BJ (cell line): Measurements from ENCODE around the gene BEND2. TPM values are rescaled to one million over a fixed set of nuclear protein-coding genes. Genes with fewer than 3 reads are reported as not detected.
"Not testable (repeated sequence)": the region's sequence is repeated elsewhere in the genome, so short reads cannot be mapped to it uniquely, and the experiment has no call there.

Experiments used
- CTCF ChIA-PET: fragments of 350-600 bp; formaldehyde crosslinking; extraction: SDS; loops from one replicate; lab custom pipeline; 2021; ENCODE audit warnings: antibody characterized with exemption, inconsistent platforms; lab: Yijun Ruan, JAX
- POLR2A ChIA-PET: fragments of 300-600 bp; sonication (Branson Sonifier 250); formaldehyde crosslinking; extraction: SDS; loops from one replicate; lab custom pipeline; 2021; ENCODE audit warnings: antibody characterized with exemption; lab: Charles Lee
- DNase-seq: peaks from one replicate; pipeline ENCODE4 v3.0.0-alpha.2; 2011; ENCODE audit warnings: low read depth
- H3K27me3 ChIP-seq: 2 replicates; pipeline ENCODE4 v1.6.0; 2011; ENCODE audit warnings: low read length; ENCODE audit not compliant: control insufficient read depth, insufficient read depth
- H3K36me3 ChIP-seq: 2 replicates; pipeline ENCODE4 v1.5.1; 2011; ENCODE audit warnings: low read length; ENCODE audit not compliant: control insufficient read depth, insufficient read depth
- H3K4me3 ChIP-seq: 2 replicates; pipeline ENCODE4 v1.5.1; 2011; ENCODE audit warnings: low read depth, mild to moderate bottlenecking, control low read depth, low read length
- polyA minus RNA-seq: library from RNA; depleted of rRNA, polyadenylated mRNA; stranded (reverse); fragments of >200 nt; gene quantifications from 2 replicates; pipeline ENCODE4 v1.2.3, GENCODE V29; 2011; rRNA and poly(A)+ RNA removed
- polyA plus RNA-seq: library from polyadenylated mRNA; depleted of rRNA; stranded (reverse); fragments of >200 nt; gene quantifications from 2 replicates; pipeline ENCODE4 v1.2.3, GENCODE V29; 2011; rRNA removed
- TF ChIP-seq, protein P1 (sequence below): IDR thresholded peaks from 2 replicates; pipeline ENCODE4 v1.5.1; 2011; ENCODE audit warnings: low read depth, mild to moderate bottlenecking, control low read depth, inconsistent platforms, low read length, moderate library complexity; ENCODE audit not compliant: insufficient read depth

BEND2 gene
- not detected in 2 replicates for polyA plus RNA-seq
- polyA minus RNA-seq = not detected in 2 replicates

DNA sequence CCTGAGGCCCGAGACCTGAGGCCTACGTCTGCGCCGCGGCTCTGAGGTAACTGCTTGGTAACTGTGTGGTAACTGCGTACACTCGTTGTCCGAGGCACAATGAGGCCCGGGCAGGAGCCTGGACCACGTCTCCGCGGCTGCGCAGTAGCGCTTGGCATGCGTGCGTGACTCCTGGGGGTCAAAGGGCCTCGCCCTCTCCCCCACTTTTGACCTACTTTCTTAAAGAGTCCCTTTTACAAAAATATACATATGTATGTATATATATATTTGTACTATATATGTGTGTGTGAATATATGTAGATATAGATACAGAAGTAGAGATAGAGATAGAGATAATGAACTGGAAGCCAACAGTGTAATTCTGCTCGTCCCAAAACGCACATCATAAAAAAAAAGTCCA, at the start of gene BEND2:
Gene BEND2, minus strand, starts transcription at position 101 of the 400 bp plus-strand sequence. CDS start 136 bp downstream, outside the sequence.
- TF ChIP-seq, protein P1, sequence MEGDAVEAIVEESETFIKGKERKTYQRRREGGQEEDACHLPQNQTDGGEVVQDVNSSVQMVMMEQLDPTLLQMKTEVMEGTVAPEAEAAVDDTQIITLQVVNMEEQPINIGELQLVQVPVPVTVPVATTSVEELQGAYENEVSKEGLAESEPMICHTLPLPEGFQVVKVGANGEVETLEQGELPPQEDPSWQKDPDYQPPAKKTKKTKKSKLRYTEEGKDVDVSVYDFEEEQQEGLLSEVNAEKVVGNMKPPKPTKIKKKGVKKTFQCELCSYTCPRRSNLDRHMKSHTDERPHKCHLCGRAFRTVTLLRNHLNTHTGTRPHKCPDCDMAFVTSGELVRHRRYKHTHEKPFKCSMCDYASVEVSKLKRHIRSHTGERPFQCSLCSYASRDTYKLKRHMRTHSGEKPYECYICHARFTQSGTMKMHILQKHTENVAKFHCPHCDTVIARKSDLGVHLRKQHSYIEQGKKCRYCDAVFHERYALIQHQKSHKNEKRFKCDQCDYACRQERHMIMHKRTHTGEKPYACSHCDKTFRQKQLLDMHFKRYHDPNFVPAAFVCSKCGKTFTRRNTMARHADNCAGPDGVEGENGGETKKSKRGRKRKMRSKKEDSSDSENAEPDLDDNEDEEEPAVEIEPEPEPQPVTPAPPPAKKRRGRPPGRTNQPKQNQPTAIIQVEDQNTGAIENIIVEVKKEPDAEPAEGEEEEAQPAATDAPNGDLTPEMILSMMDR = no peak
- Histone ChIP-seq H3K27me3 (no peaks in the 10 kb centered on the region), H3K4me3 (no peak within 1 kb of the TSS), H3K36me3 (no peaks in the 10 kb centered on the region)
- ChIA-PET CTCF (no interaction called here), POLR2A (no interaction called here)
- no peak for DNase-seq

- TF ChIP-seq, protein P1 = no peak
- no peak for DNase-seq
- Histone ChIP-seq H3K36me3 (no peaks in the 10 kb centered on the region), H3K4me3 (no peak overlapping the region), H3K27me3 (no peaks in the 10 kb centered on the region)
- CTCF ChIA-PET = no interaction called here
- POLR2A ChIA-PET = no interaction called here
Measured at GRCh38 chrX:18255059-18255458, 34.4 kb upstream of the BEND2 start.

DNA sequence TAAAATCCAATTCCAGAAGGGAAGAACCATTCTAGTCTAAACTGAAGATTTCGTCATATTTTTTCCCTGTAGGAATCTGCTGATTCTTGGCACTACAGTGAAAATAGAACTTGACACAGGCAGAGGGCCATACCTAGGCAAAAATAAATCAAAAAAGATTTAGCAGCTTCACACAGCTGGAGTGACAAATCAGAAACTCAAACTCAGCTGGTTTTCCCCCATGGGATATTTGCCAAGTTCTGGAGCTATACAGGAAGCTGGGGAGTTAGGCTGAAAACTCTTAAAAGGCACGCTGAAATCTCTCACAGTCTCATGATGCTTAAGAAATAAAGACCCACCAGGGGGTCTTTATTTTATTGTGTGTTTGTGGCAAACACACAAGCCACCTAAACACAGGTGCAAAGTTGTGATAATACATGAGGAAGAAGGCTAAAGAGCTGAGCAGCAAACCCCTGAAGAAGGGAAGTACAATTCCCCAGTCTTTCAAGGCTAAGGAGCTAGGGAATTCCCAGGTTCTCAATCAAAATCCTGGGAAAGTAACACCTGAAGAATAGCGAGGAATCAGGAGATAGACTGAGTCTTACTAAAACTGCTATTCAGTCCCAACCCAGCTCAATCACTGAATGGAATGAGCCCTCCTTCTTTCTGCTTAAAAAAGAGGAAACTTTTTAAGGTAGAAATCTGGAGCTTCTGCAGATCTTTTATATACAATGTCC, 32.1 kb upstream of the BEND2 start:
- no peak overlapping the region for H3K4me3 ChIP-seq
- no peak for DNase-seq
- no peaks in the 10 kb centered on the region for H3K27me3 ChIP-seq
- H3K36me3 ChIP-seq = no peaks in the 10 kb centered on the region
- ChIA-PET POLR2A (no interaction called here), CTCF (no interaction called here)
- TF ChIP-seq, protein P1 = no peak

- H3K27me3 ChIP-seq, CTCF ChIA-PET, POLR2A ChIA-PET, H3K36me3 ChIP-seq, H3K4me3 ChIP-seq, DNase-seq: not testable (repeated sequence)
Measured at GRCh38 chrX:18229646-18230045, 9.0 kb upstream of the BEND2 start.

DNA sequence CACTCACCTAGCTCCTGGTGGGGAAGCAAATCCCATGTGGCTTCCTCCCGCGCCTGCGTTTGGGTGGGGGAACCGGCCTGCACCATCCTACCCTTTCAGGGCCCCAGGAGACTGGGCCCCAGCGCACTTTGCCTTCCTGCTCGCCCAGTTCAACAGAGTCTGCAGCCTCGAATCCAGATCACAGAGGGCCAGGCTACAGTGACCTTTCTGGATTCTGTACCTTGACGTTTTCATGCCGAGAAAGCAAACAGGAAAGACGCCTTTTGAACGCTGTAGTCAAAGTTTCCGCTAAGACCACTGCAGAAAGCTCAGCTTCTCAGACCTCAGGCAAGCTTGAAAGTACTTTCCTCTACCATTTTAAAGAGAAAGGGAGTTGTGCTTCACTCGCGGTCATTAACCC, 7.4 kb upstream of the BEND2 start:
- CTCF ChIA-PET = no interaction called here
- TF ChIP-seq, protein P1 = no peak
- Histone ChIP-seq H3K36me3 (no peaks in the 10 kb centered on the region), H3K4me3 (no peak overlapping the region), H3K27me3 (no peaks in the 10 kb centered on the region)
- POLR2A ChIA-PET = no interaction called here
- no peak for DNase-seq

GRCh38 chrX:18227458-18227857, 6.8 kb upstream of the BEND2 start:
- DNase-seq = no peak
- Histone ChIP-seq H3K36me3 (no peaks in the 10 kb centered on the region), H3K4me3 (no peak overlapping the region), H3K27me3 (no peaks in the 10 kb centered on the region)
- POLR2A ChIA-PET = no interaction called here
- CTCF ChIA-PET = no interaction called here
- TF ChIP-seq, protein P1 = no peak
